Measurements from ENCODE around the gene BAZ1A. TPM values are rescaled to one million over a fixed set of nuclear protein-coding genes. Genes with fewer than 3 reads are reported as not detected.
"Not testable (repeated sequence)": the region's sequence is repeated elsewhere in the genome, so short reads cannot be mapped to it uniquely, and the experiment has no call there.

The BAZ1A gene
- total RNA-seq, 2 donors from 2014 or later = 25.3 to 31.5 TPM

DNA sequence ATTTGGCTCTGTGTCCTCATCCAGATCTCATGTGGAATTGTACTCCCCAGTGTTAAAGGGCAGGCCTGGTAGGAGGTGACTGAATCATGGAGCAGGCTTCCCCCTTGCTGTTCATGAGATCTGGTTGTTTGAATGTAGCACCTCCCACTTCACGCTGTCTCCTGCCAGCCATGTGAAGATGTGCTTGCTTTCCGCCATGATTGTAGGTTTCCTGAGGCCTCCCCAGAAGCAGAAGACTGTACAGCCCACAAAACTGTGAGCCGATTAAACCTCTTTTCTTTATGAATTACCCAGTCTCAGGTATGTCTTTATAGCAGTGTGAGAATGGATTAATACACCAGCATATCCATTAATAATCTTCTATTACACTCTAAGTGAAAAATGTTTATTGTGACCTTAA, 70.2 kb downstream of the BAZ1A start:
- 96% methylated on average over 3 of the region's 3 CpGs for WGBS
- Histone ChIP-seq H3K27ac (no peak overlapping the region), H3K4me1 (replicated peaks) (no peaks in the 10 kb centered on the region), H3K36me3 (no peaks in the 10 kb centered on the region), H3K9me3 (no peaks in the 10 kb centered on the region), H3K4me3 (no peak overlapping the region), H3K27me3 (replicated peaks; ENCODE audit: insufficient read depth) (no peaks in the 10 kb centered on the region)
- intact Hi-C loops (cut with DNase I) = no loop called here
- DNase-seq (ENCODE audit: low spot score) = no peak
- no peak for TF ChIP-seq POLR2A (IDR thresholded peaks at IDR 0.05)
- no peak for TF ChIP-seq POLR2AphosphoS5 (IDR thresholded peaks at IDR 0.05)
- TF ChIP-seq, protein P1, sequence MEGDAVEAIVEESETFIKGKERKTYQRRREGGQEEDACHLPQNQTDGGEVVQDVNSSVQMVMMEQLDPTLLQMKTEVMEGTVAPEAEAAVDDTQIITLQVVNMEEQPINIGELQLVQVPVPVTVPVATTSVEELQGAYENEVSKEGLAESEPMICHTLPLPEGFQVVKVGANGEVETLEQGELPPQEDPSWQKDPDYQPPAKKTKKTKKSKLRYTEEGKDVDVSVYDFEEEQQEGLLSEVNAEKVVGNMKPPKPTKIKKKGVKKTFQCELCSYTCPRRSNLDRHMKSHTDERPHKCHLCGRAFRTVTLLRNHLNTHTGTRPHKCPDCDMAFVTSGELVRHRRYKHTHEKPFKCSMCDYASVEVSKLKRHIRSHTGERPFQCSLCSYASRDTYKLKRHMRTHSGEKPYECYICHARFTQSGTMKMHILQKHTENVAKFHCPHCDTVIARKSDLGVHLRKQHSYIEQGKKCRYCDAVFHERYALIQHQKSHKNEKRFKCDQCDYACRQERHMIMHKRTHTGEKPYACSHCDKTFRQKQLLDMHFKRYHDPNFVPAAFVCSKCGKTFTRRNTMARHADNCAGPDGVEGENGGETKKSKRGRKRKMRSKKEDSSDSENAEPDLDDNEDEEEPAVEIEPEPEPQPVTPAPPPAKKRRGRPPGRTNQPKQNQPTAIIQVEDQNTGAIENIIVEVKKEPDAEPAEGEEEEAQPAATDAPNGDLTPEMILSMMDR (IDR thresholded peaks at IDR 0.05) = no peak

DNA sequence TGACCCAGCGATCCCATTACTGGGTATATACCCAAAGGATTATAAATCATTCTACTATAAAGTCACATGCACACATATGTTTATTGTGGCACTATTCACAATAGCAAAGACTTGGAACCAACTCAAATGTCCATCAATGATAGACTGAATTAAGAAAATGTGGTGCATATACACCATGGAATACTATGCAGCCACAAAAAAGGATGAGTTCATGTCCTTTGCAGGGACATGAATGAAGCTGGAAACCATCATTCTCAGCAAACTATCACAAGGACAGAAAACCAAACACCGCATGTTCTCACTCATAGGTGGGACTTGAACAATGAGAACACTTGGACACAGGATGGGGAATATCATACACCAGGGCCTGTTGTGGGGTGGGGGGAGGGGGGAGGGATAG, 76.3 kb downstream of the BAZ1A start:
- H3K4me3 ChIP-seq; H3K27me3 ChIP-seq (replicated peaks; ENCODE audit: insufficient read depth); H3K27ac ChIP-seq; H3K4me1 ChIP-seq (replicated peaks); intact Hi-C loops (cut with DNase I); H3K9me3 ChIP-seq; H3K36me3 ChIP-seq; DNase-seq (ENCODE audit: low spot score): not testable (repeated sequence)
- WGBS = 100% methylated on average over 2 of the region's 2 CpGs

DNA sequence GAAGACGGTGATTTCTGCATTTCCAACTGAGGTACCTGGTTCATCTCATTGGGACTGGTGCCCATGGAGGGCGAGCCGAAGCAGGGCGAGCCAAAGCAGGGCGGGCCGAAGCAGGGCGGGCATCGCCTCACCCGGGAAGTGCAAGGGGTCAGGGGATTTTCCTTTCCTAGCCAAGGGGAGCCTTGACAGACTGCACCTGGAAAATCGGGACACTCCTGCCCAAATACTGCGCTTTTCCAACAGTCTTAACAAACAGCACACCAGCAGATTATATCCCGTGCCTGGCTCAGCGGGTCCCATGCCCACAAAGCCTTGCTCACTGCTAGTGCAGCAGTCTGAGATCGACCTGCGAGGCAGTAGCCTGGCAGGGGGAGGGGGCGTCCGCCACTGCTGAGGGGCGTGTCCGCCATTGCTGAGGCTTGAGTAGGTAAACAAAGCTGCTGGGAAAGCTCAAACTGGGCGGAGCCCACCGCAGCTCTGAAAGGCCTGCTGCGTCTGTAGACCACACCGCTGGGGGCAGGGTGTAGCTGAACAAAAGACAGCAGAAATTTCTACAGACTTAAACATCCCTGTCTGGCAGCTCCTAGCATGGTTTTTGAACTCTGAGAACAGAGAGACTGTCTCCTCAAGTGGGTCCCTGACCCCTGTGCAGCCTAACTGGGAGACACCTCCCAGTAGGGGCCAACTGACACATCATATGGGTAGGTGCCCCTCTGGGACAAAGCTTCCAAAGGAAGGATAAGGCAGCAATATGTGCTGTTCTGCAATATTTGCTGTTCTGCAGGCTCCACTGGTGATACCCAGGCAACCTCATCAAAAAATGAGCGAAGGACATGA, 77.2 kb downstream of the BAZ1A start:
- DNase-seq (ENCODE audit: low spot score) = no peak
- H3K4me1 ChIP-seq (replicated peaks) = no peaks in the 10 kb centered on the region
- intact Hi-C loops (cut with DNase I) = no loop called here
- no peaks in the 10 kb centered on the region for H3K9me3 ChIP-seq
- 97% methylated on average over 24 of the region's 24 CpGs for WGBS
- no peak for TF ChIP-seq POLR2AphosphoS5 (IDR thresholded peaks at IDR 0.05)
- TF ChIP-seq, protein P1 (IDR thresholded peaks at IDR 0.05) = no peak
- TF ChIP-seq POLR2A (IDR thresholded peaks at IDR 0.05) = no peak
- no peaks in the 10 kb centered on the region for H3K36me3 ChIP-seq
- no peak overlapping the region for H3K27ac ChIP-seq
- no peak overlapping the region for H3K4me3 ChIP-seq
- no peaks in the 10 kb centered on the region for H3K27me3 ChIP-seq (replicated peaks; ENCODE audit: insufficient read depth)

DNA sequence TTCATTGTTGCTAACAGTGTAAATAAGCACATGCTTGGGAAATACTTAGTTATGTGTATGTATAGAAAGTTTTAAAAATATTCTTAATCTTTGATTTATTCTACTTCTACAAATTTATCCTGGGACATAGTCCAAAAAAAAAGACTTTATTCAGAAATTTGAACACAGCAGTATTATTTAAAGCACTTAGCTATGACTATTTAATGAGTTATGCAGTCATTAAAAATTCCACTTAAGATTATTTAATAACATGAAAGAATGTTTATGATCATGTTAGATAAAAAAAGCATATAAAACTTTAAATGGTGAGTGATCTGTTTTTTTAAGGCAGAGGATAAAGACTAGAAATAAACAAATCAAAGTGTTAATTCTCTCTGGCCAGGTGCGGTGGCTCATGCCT, 78.3 kb downstream of the BAZ1A start:
- no peaks in the 10 kb centered on the region for H3K36me3 ChIP-seq

DNA sequence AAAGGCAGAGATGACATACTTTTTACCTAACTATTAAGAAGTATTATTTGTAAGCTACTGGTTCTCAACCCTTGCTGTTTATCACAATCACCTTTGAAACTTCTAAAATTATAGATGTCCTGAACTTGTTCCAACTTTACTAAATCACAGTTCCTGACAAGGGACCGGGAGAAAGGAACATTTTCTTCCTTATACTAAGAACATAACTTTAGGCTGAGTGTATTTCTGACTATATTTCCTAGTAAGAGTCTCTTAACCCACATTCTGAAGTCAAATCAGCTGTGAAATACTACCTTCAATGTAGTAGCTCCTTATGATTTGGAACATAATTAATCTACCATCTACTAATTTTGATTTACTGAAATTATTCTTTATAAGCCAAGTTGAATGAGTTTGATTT, 80.2 kb downstream of the BAZ1A start:
- Histone ChIP-seq H3K27ac (no peak overlapping the region), H3K4me1 (replicated peaks) (no peaks in the 10 kb centered on the region), H3K9me3 (no peaks in the 10 kb centered on the region), H3K27me3 (replicated peaks; ENCODE audit: insufficient read depth) (no peaks in the 10 kb centered on the region), H3K36me3 (no peaks in the 10 kb centered on the region), H3K4me3 (no peak overlapping the region)
- WGBS = 30% methylated on average over 1 of the region's 1 CpG
- TF ChIP-seq POLR2AphosphoS5 (IDR thresholded peaks at IDR 0.05) = no peak
- TF ChIP-seq, protein P1 (IDR thresholded peaks at IDR 0.05) = no peak
- no peak for TF ChIP-seq POLR2A (IDR thresholded peaks at IDR 0.05)
- DNase-seq (ENCODE audit: low spot score) = no peak
- intact Hi-C loops (cut with DNase I) = no loop called here

More for the DNA sequence above, 78.3 kb downstream of the BAZ1A start:
- no peaks in the 10 kb centered on the region for H3K4me1 ChIP-seq (replicated peaks)
- H3K9me3 ChIP-seq = no peaks in the 10 kb centered on the region
- 33% methylated on average over 1 of the region's 1 CpG for WGBS
- intact Hi-C loops (cut with DNase I) = no loop called here
- no peak overlapping the region for H3K4me3 ChIP-seq
- H3K27ac ChIP-seq = no peak overlapping the region
- TF ChIP-seq, protein P1 (IDR thresholded peaks at IDR 0.05) = no peak
- no peak for TF ChIP-seq POLR2A (IDR thresholded peaks at IDR 0.05)
- no peak for TF ChIP-seq POLR2AphosphoS5 (IDR thresholded peaks at IDR 0.05)
- no peak for DNase-seq (ENCODE audit: low spot score)
- no peaks in the 10 kb centered on the region for H3K27me3 ChIP-seq (replicated peaks; ENCODE audit: insufficient read depth)

Data from prostate gland (tissue), 2 donors.